Endothelial cell of umbilical vein (primary cell): Measurements from ENCODE around the gene NCAPG2. TPM values are rescaled to one million over a fixed set of nuclear protein-coding genes. Genes with fewer than 3 reads are reported as not detected.

Experiments used
- BruUV-seq: library from RNA; stranded (reverse); fragments of 400-500 nt; replicated peaks from 2 replicates; lab custom pipeline; 2021; lab: Mats Ljungman, UMichigan
- CTCF ChIA-PET: fragments of 300-600, 350-600 bp; sonication (Branson Sonifier 250); formaldehyde crosslinking; loops from one replicate; lab custom pipeline; 2021; ENCODE audit warnings: antibody characterized with exemption, inconsistent platforms; lab: Charles Lee
- POLR2A ChIA-PET: fragments of 300-600, 350-600 bp; sonication (Branson Sonifier 250); formaldehyde crosslinking; loops from one replicate; lab custom pipeline; 2021; ENCODE audit warnings: antibody characterized with exemption, inconsistent platforms; lab: Charles Lee
- DNase-seq: peaks from one replicate; pipeline ENCODE4 v3.0.0-alpha.2; 2011; ENCODE audit warnings: low read depth, low spot score
- FAIRE-seq: peaks from 2 replicates; lab custom pipeline; 2011; peaks lifted over from hg19 to GRCh38; lab: Jason Lieb, UNC
- H2AFZ ChIP-seq: 2 replicates; pipeline ENCODE4 v1.6.0; 2012; ENCODE audit warnings: low read depth, low read length, control low read depth, inconsistent platforms
- H3K27ac ChIP-seq: 2 replicates; pipeline ENCODE4 v1.5.1; 2011; ENCODE audit warnings: low read depth, mild to moderate bottlenecking, control low read depth, low read length, moderate library complexity; ENCODE audit not compliant: insufficient read depth
- H3K27me3 ChIP-seq, 2 experiments: 2 replicates each; pipeline versions ENCODE4 v1.6.0 to v1.6.1; 2011; ENCODE audit warnings: low read length in 2 of 2, mixed read lengths in 1 of 2; ENCODE audit not compliant: control insufficient read depth in 2 of 2, insufficient read depth in 2 of 2
- H3K36me3 ChIP-seq, 2 experiments: 2 replicates in 1 of 2; 3 replicates in 1 of 2; pipeline ENCODE4 v1.5.1; 2011; ENCODE audit warnings: low read length in 2 of 2, mild to moderate bottlenecking in 1 of 2, moderate library complexity in 1 of 2; ENCODE audit not compliant: control insufficient read depth in 2 of 2, insufficient read depth in 2 of 2; ENCODE audit errors: extremely low read depth in 1 of 2
- H3K4me1 ChIP-seq: 3 replicates; pipeline ENCODE4 v1.5.1; 2011; ENCODE audit warnings: mild to moderate bottlenecking, low read length; ENCODE audit not compliant: control insufficient read depth, insufficient read depth; ENCODE audit errors: extremely low read depth
- H3K4me2 ChIP-seq: 2 replicates; pipeline ENCODE4 v1.6.1; 2011; ENCODE audit warnings: low read length, control low read depth, mixed read lengths; ENCODE audit not compliant: insufficient read depth
- H3K4me3 ChIP-seq, 3 experiments: fragments of 200-600 bp in 1 of 3; sonication (generic), shearing (Covaris generic) in 1 of 3; replicated peaks in 1 of 3; 2 replicates each; pipeline ENCODE4 v1.5.1; 2011 to 2016; ENCODE audit warnings: control low read depth in 3 of 3, low read length in 3 of 3, mild to moderate bottlenecking in 2 of 3, inconsistent platforms in 1 of 3, low read depth in 1 of 3, moderate library complexity in 1 of 3; ENCODE audit not compliant: insufficient read depth in 1 of 3
- H3K79me2 ChIP-seq: 2 replicates; pipeline ENCODE4 v1.6.0; 2012; ENCODE audit warnings: low read length, inconsistent platforms; ENCODE audit not compliant: control insufficient read depth, insufficient read depth
- H3K9ac ChIP-seq: replicated peaks from 2 replicates; pipeline ENCODE3; 2011; ENCODE audit warnings: low read length, control low read depth; ENCODE audit not compliant: insufficient read depth; ENCODE audit errors: extremely low read depth
- H3K9me1 ChIP-seq: replicated peaks from 3 replicates; pipeline ENCODE4 v1.6.0; 2011; ENCODE audit warnings: mild to moderate bottlenecking, low read length; ENCODE audit not compliant: control insufficient read depth, insufficient read depth; ENCODE audit errors: extremely low read depth
- H3K9me3 ChIP-seq: replicated peaks from 2 replicates; pipeline ENCODE4 v1.5.1; 2012; ENCODE audit warnings: low read length, inconsistent platforms; ENCODE audit not compliant: control insufficient read depth, insufficient read depth
- H4K20me1 ChIP-seq: replicated peaks from 2 replicates; pipeline ENCODE3; 2011; ENCODE audit warnings: mild to moderate bottlenecking, low read length; ENCODE audit not compliant: control insufficient read depth, insufficient read depth; ENCODE audit errors: extremely low read depth
- CTCF ChIP-seq, 2 donors: IDR thresholded peaks; 1 replicate in 1 of 2; 2 replicates in 1 of 2; pipeline ENCODE4 v1.5.1; 2011; ENCODE audit warnings: low read length in 2 of 2, mild to moderate bottlenecking in 2 of 2, moderate library complexity in 2 of 2, control low read depth in 1 of 2, inconsistent platforms in 1 of 2, low read depth in 1 of 2; ENCODE audit not compliant: insufficient read depth in 1 of 2; ENCODE audit errors: extremely low read depth in 1 of 2
- EZH2 ChIP-seq: IDR thresholded peaks from 2 replicates; pipeline ENCODE4 v1.6.1; 2012; ENCODE audit warnings: borderline replicate concordance, low read depth, mild to moderate bottlenecking, moderate library complexity, low read length, inconsistent platforms; ENCODE audit not compliant: severe bottlenecking
- FOS ChIP-seq: IDR thresholded peaks from 2 replicates; pipeline ENCODE4 v1.6.1; 2011; ENCODE audit warnings: mild to moderate bottlenecking, low read length, moderate library complexity, borderline replicate concordance; ENCODE audit not compliant: insufficient read depth
- GATA2 ChIP-seq: IDR thresholded peaks from 2 replicates; pipeline ENCODE4 v1.7.0; 2011; ENCODE audit warnings: low read depth, mild to moderate bottlenecking, moderate library complexity, mixed read lengths, low read length; ENCODE audit not compliant: insufficient read length, insufficient read depth
- JUN ChIP-seq: IDR thresholded peaks from 2 replicates; pipeline ENCODE4 v1.6.1; 2011; ENCODE audit warnings: borderline replicate concordance, low read depth; ENCODE audit not compliant: insufficient read length, insufficient read depth
- MAX ChIP-seq: IDR thresholded peaks from 2 replicates; pipeline ENCODE4 v1.6.1; 2011; ENCODE audit not compliant: insufficient read depth, insufficient read length
- MYC ChIP-seq: IDR thresholded peaks from one replicate; pipeline ENCODE4 v1.6.1; 2011; ENCODE audit warnings: mild to moderate bottlenecking, low read depth, low read length
- POLR2A ChIP-seq: IDR thresholded peaks from 2 replicates; pipeline ENCODE4 v1.6.1; 2012; ENCODE audit warnings: low read depth, mild to moderate bottlenecking, control low read depth, low read length
- POLR2AphosphoS5 ChIP-seq: IDR thresholded peaks from 2 replicates; pipeline ENCODE4 v1.6.1; 2012; ENCODE audit warnings: low read depth, mild to moderate bottlenecking, control low read depth, low read length, moderate library complexity; ENCODE audit not compliant: insufficient read depth
- dilution Hi-C: fragments of 300-500 bp; cut with MboI; formaldehyde crosslinking; loops from one replicate; pipeline ENCODE4 v1.15.0; 2019; ENCODE audit warnings: low sequenced_read_pairs; ENCODE audit not compliant: extremely low pct_ligation_motif_present
- intact Hi-C: fragments of 100-400 bp; cut with micrococcal nuclease; formaldehyde crosslinking; loops from one replicate; pipeline ENCODE4 v1.10.0; 2022
- polyA plus RNA-seq, 4 experiments: library from polyadenylated mRNA; depleted of rRNA in 3 of 4; stranded (reverse) in 3 of 4; unstranded in 1 of 4; fragments of >200 nt; gene quantifications; 2 replicates each; pipeline versions ENCODE4 v1.2.1 to v1.2.3, GENCODE V29; 2011 to 2012; ENCODE audit warnings: missing spikeins in 1 of 4
- total RNA-seq: library from RNA; stranded (reverse); gene quantifications from 2 replicates; pipeline ENCODE4 v1.2.3, GENCODE V29; 2021

Gene NCAPG2
- total and polyA plus RNA-seq, 2 donors (not counting 3 experiments of a cell fraction or from before 2014, with no cell fraction given), result 19.2 to 62.3 TPM

GRCh38 chr7:158751751-158752150, 47.1 kb upstream of the NCAPG2 start:
- Histone ChIP-seq H2AFZ (no peak overlapping the region), H3K9me3 (no peaks in the 10 kb centered on the region), H3K27ac (no peak overlapping the region), H4K20me1 (no peaks in the 10 kb centered on the region), H3K4me2 (no peak overlapping the region), H3K9ac (no peak overlapping the region), H3K36me3 (peaks cover 1 to 2% of the 10 kb centered on the region in 2 experiments), H3K9me1 (no peaks in the 10 kb centered on the region), H3K4me3 (no peak overlapping the region), H3K27me3 (no peaks in the 10 kb centered on the region), H3K4me1 (peaks cover 6% of the 10 kb centered on the region), H3K79me2 (no peaks in the 10 kb centered on the region)
- dilution Hi-C loops (no loop called here), intact Hi-C loops (no loop called here)
- POLR2A ChIA-PET, result no interaction called here
- TF ChIP-seq JUN, result no peak
- TF ChIP-seq FOS, result no peak
- no peak for TF ChIP-seq POLR2A
- BruUV-seq, result no TSS peak
- CTCF ChIA-PET, result interaction anchor here (0.8 to 1.7 kb wide), 2 partner anchors 10 to 20 kb away, joined by 3 to 4 read pairs; no protein-coding TSS in a partner anchor
- no peak for DNase-seq
- FAIRE-seq, result no peak

- Histone ChIP-seq H4K20me1 (no peaks in the 10 kb centered on the region), H3K9ac (no peak overlapping the region), H3K36me3 (peaks cover 1 to 2% of the 10 kb centered on the region in 2 experiments), H2AFZ (no peak overlapping the region), H3K79me2 (no peaks in the 10 kb centered on the region), H3K27ac (no peak overlapping the region), H3K27me3 (no peaks in the 10 kb centered on the region), H3K9me1 (no peaks in the 10 kb centered on the region), H3K4me3 (no peak overlapping the region), H3K9me3 (no peaks in the 10 kb centered on the region), H3K4me1 (peaks cover 6% of the 10 kb centered on the region), H3K4me2 (no peak overlapping the region)
- CTCF ChIA-PET, result interaction anchor here (0.8 to 1.7 kb wide), 2 partner anchors 10 to 20 kb away, joined by 3 to 4 read pairs; no protein-coding TSS in a partner anchor
- TF ChIP-seq JUN (no peak), MAX (no peak), CTCF (IDR thresholded peaks at IDR 0.05; ENCODE audit: extremely low read depth in 1 of 2, insufficient read depth in 1 of 2, low read depth in 1 of 2, low read length in 2 of 2) (no peak), FOS (no peak), MYC (no peak), POLR2AphosphoS5 (no peak), POLR2A (no peak), GATA2 (no peak), EZH2 (no peak)
- intact Hi-C loops, result no loop called here
- FAIRE-seq, result no peak
- BruUV-seq, result no TSS peak
- POLR2A ChIA-PET, result no interaction called here
- DNase-seq, result no peak
- dilution Hi-C loops, result no loop called here
These were observed 46.6 kb upstream of the NCAPG2 start for GRCh38 chr7:158751199-158751598.
